GM12875 (cell line): ENCODE data around the gene EME2.

Experiments used
- H3K4me3 ChIP-seq: one replicate; pipeline ENCODE4 v1.5.1; 2011; ENCODE audit warnings: low read depth, low read length, control low read depth
- TF ChIP-seq, protein P1 (sequence below): IDR thresholded peaks from 2 replicates; pipeline ENCODE4 v1.5.1; 2011; ENCODE audit warnings: low read depth, mild to moderate bottlenecking, control low read depth, inconsistent platforms, low read length, moderate library complexity, borderline replicate concordance; ENCODE audit not compliant: insufficient read depth

The EME2 gene

DNA sequence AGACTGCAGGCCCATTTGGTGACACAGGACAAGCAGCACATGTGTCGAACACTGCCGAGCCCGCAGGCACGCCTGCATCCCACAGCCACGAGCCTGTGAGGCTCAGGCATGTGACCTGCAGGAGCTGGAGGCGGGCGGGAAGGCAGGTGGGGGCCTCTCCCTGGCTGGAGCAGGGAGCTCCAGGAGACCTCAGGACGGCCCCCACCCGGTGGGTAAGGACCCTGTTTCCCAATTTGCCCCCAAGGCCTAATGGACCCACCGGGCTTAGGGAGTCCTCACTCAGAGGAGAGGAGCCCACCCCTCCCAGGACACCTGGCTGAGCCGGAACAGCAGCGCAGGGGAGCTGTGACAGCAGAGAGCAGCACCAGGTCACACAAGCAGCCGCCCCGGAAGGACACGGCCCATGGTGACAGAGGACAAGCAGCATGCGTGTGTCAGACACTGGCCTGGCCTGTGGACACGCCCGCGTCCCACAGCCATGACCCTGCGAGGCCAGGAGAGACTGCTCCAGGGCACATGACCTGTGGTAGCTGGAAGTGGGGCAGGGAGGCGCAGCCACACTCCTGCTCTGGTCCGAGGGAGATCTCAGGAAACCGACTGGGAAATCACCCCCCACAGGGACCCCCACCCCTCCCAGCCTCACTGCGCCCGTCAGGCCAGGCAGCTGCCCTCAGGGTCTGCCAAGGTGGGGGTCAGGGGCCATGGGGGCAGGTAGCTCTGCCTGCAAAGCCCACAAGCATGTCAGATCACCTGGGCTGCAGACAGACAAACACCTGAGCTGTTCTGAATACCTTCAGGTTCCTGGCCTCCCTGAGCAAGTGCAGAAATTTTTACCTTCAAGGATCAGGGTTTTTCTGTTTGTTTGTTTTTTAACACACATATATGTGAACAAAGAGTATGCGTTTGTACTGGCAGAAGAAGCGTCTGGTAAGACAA is 7.4 kb downstream of the EME2 start:
- TF ChIP-seq, protein P1, sequence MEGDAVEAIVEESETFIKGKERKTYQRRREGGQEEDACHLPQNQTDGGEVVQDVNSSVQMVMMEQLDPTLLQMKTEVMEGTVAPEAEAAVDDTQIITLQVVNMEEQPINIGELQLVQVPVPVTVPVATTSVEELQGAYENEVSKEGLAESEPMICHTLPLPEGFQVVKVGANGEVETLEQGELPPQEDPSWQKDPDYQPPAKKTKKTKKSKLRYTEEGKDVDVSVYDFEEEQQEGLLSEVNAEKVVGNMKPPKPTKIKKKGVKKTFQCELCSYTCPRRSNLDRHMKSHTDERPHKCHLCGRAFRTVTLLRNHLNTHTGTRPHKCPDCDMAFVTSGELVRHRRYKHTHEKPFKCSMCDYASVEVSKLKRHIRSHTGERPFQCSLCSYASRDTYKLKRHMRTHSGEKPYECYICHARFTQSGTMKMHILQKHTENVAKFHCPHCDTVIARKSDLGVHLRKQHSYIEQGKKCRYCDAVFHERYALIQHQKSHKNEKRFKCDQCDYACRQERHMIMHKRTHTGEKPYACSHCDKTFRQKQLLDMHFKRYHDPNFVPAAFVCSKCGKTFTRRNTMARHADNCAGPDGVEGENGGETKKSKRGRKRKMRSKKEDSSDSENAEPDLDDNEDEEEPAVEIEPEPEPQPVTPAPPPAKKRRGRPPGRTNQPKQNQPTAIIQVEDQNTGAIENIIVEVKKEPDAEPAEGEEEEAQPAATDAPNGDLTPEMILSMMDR = no peak
- H3K4me3 ChIP-seq = no peak overlapping the region

DNA sequence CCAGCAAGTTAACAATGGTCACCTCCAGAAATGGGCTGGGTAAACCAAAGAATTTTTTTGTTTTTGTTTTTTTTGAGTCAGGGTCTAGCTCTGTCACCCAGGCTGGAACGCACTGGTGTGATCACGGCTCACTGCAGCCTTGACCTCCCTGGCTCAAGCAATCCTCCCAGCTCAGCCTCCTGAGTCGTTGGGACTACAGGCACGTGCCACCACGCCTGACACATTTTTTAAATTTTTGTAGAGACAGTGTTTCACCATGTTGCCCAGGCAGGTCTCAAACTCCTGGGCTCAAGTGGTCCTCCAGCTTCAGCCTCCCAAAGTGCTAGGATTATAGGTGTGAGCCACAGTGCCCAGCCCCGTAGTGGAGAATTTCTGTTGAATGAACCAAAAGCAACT is 8.1 kb downstream of the EME2 start:
- no peak overlapping the region for H3K4me3 ChIP-seq
- TF ChIP-seq, protein P1 = no peak

DNA sequence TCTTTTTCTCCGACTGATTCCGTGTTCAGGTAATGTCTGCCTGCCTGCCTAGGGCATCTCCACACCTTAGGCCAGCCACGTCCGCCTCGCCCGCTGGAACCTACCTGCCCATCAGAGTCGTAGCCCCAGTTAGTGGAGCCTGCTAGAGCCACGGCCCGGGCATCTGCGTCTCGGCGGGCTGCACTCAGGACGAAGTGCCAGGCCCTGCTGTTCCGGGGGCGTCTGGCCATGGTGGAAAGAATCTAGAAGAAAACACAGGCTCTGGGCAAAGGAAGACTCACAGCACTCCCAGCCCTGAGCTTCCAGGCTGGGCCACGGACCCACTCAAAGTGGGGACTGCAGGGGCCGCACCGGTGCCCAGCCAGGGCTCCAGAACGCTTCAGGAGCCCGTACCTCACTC is 8.6 kb downstream of the EME2 start:
- TF ChIP-seq, protein P1 = no peak

DNA sequence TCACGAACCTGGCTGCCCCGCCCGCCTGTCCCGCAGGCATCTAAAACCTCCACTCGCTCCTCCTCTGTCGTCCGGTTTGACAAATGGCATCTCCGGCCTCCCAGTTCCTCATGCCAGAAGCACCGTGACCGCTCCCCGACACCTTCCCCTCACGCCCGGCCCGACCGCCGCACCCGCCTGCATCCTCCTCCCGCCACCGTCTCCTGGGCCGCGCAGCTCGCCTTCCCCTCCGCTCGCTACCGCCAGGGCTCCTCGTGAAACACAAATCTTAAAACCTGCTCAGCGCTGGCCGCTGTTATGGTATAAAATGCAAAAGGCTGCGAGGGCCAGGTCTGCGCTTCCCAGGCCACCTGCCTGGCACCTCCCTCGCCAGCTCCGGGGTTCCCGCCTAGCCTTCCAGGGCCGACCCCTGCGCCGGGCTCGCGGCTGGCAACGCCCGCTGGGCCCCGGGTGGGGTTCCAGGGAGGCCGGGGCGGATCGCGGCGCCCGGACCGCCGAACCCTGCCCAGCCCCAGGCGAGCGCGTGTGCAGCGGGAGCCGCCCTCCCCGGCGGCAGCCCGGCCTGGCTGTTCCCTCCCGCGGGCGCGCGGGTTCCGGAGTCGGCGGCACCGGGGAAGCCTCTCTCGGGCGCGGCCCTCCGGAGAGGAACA is 9.3 kb downstream of the EME2 start:
- TF ChIP-seq, protein P1 = peak; percentile 15; the same call in 1 of the 2 replicates
- H3K4me3 ChIP-seq = peak overlapping the region; percentile 77

More for the DNA sequence above, 8.6 kb downstream of the EME2 start:
- peak overlapping the region; percentile 77 for H3K4me3 ChIP-seq

DNA sequence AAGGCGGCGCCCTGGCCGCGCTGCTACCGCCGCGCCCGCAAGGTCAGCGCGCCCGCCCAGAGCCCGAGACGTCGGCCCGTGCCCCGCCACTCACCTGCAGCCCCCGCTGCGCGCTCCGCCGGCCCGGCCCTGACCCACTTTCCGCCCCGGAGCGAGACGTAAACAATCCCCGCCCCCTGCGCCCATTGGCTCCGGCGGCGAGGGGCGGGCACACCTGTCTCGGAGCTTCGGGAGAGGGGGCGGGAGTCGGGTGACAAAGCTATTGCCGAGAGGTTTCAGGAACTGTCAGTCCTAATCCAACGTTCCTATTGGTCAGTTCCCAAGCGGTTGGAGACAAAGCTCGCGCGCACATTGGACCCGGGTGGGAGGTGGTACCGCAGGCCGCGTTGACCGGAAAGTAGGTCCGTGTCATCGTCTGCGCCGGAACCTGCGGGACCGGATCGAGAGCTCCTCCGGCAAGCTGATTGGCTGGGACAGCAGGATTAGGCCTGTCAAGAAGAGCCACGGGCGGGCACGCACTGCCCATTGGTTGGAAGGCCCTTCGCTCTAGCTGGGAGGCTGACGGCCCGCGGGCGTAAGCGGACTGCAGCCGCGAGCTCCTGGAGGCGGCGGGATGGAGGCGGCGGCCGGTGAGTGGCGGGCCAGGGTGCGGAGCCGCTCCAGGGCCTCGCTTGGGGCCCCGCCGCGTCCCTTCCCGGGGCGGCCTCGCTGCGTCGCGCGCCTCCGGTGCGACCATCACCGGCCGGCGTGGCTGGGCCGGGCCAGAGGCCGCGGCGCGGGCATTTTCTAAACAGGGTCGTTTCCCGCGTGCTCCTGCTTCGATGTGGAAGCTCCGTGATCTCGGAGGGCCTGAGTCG is 10.0 kb downstream of the EME2 start, which contains the start of the genes NUBP2 and SPSB3:
TSS of gene NUBP2 (plus strand) at position 553 of the 857 bp plus-strand sequence. CDS start at position 614, 61 bp downstream.
TSS of gene SPSB3 (minus strand) at position 164 of the 857 bp plus-strand sequence. CDS start 1,088 bp downstream, outside the sequence.
- H3K4me3 ChIP-seq = peak within 1 kb of the TSS; percentile 77
- TF ChIP-seq, protein P1 = no peak

DNA sequence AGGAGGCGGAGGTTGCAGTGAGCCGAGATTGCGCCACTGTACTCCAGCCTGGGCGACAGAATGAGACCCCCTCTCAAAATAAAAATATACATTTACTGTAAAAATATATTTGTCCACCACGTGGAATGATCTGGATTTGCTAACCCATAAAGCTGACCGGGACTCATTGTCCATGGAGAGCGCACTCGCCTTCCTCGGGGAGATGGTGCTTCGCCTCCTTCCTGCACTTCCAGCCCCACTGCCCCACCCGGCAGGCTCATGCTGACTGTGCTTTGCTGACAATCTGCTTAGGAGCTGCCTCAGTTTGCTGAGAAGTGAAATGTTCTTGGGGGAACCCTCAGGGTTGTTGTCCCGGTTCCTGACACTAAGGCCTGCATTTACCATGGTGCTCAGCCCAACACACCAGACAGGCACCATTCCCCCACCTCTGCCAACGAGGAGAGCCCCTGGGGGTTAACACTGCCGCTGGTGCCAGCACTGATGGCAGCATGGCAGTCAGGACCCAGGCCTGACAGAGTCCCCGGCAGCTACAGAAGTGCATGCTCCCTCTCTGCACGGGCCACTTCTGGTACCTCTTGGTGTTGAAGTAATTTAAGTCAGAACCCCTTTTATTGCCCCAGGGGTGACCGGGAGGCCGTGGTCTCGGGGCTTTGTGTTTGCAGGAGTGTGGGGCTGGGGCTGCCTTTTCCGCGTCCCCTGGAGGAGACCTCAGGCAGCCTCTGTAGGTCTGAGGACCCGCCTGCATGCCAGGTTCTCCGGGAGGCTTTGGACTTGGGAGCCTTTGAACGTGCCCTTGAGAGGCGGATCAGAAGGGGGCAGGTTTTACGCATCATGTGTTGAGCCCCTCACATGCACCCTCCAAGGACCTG is 12.6 kb downstream of the EME2 start:
- TF ChIP-seq, protein P1 = no peak
- H3K4me3 ChIP-seq = no peak overlapping the region
